SK-N-SH treated with all-trans-retinoic acid at 6 μM for 48 hours (cell line): ENCODE results near the gene TUFT1.

Experiments
- ATAC-seq: fragments of 200-7000 bp; cut with Tn5 transposase; 3 replicates; pipeline ENCODE4 v1.9.1; 2020; ENCODE audit warnings: mild to moderate bottlenecking, moderate library complexity
- ARNTL ChIP-seq: fragments of 450-650 bp; formaldehyde crosslinking; IDR thresholded peaks from 2 replicates; pipeline ENCODE4 v1.5.0; 2020; ENCODE audit warnings: low read depth, mild to moderate bottlenecking, moderate library complexity, borderline replicate concordance
- BACH2 ChIP-seq: fragments of 250-450 bp; sonication (Bioruptor Pico); IDR thresholded peaks from 2 replicates; pipeline ENCODE4 v1.9.0; 2021; ENCODE audit warnings: mild to moderate bottlenecking, borderline replicate concordance
- CREB5 ChIP-seq: fragments of 250-450 bp; sonication (Bioruptor Pico); IDR thresholded peaks from 2 replicates; pipeline ENCODE4 v1.5.1; 2020; ENCODE audit warnings: low read depth, mild to moderate bottlenecking, moderate library complexity
- CSDC2 ChIP-seq: fragments of 250-450 bp; sonication (Bioruptor Pico); IDR thresholded peaks from 2 replicates; pipeline ENCODE4 v1.5.0; 2020; ENCODE audit warnings: mild to moderate bottlenecking, moderate library complexity
- ESRRG ChIP-seq: fragments of 250-450 bp; sonication (Bioruptor Pico); IDR thresholded peaks from 2 replicates; pipeline ENCODE4 v1.6.1; 2021; ENCODE audit warnings: mild to moderate bottlenecking
- GLIS3 ChIP-seq: fragments of 250-450 bp; sonication (Bioruptor Pico); IDR thresholded peaks from 2 replicates; pipeline ENCODE4 v1.5.0; 2020; ENCODE audit warnings: mild to moderate bottlenecking, moderate library complexity
- ISL1 ChIP-seq: fragments of 250-450 bp; sonication (Bioruptor Pico); IDR thresholded peaks from 2 replicates; pipeline ENCODE4 v2.1.2; 2022; ENCODE audit warnings: mild to moderate bottlenecking, moderate library complexity
- OSR1 ChIP-seq: fragments of 250-450 bp; sonication (Bioruptor Pico); IDR thresholded peaks from 2 replicates; pipeline ENCODE4 v1.8.0; 2022; ENCODE audit warnings: moderate library complexity, mild to moderate bottlenecking, inconsistent platforms
- PATZ1 ChIP-seq: fragments of 250-450 bp; sonication (Bioruptor Pico); IDR thresholded peaks from 2 replicates; pipeline ENCODE4 v1.8.0; 2020; ENCODE audit warnings: mild to moderate bottlenecking, moderate library complexity, borderline replicate concordance
- POU6F1 ChIP-seq: fragments of 250-450 bp; sonication (Bioruptor Pico); IDR thresholded peaks from 2 replicates; pipeline ENCODE4 v1.8.0; 2021; ENCODE audit warnings: low read depth, mild to moderate bottlenecking, moderate library complexity, borderline replicate concordance
- RARB ChIP-seq: fragments of 250-450 bp; sonication (Bioruptor Pico); IDR thresholded peaks from 2 replicates; pipeline ENCODE4 v1.8.0; 2021; ENCODE audit warnings: mild to moderate bottlenecking, moderate library complexity
- SNAI2 ChIP-seq: fragments of 250-450 bp; sonication (Bioruptor Pico); IDR thresholded peaks from 2 replicates; pipeline ENCODE4 v1.5.0; 2020; ENCODE audit warnings: mild to moderate bottlenecking, moderate library complexity
- TOX ChIP-seq: fragments of 250-450 bp; sonication (Bioruptor Pico); IDR thresholded peaks from 2 replicates; pipeline ENCODE4 v1.8.0; 2021; ENCODE audit warnings: mild to moderate bottlenecking, moderate library complexity, borderline replicate concordance
- TSHZ2 ChIP-seq: fragments of 250-450 bp; sonication (Bioruptor Pico); IDR thresholded peaks from 2 replicates; pipeline ENCODE4 v1.5.0; 2020; ENCODE audit warnings: mild to moderate bottlenecking, moderate library complexity
- ZC3H10 ChIP-seq: fragments of 250-450 bp; sonication (Bioruptor Pico); IDR thresholded peaks from 2 replicates; pipeline ENCODE4 v1.5.1; 2021; ENCODE audit warnings: mild to moderate bottlenecking, moderate library complexity
- ZFP30 ChIP-seq: fragments of 450-650 bp; formaldehyde crosslinking; IDR thresholded peaks from 2 replicates; pipeline ENCODE4 v1.5.0; 2022; ENCODE audit warnings: mild to moderate bottlenecking, moderate library complexity
- ZNF565 ChIP-seq: fragments of 450-650 bp; formaldehyde crosslinking; conservative IDR thresholded peaks from 2 replicates; pipeline ENCODE4 v1.5.0; 2020; ENCODE audit warnings: low read depth, mild to moderate bottlenecking, moderate library complexity
- ZNF70 ChIP-seq: fragments of 450-650 bp; formaldehyde crosslinking; IDR thresholded peaks from 2 replicates; pipeline ENCODE4 v1.5.0; 2020; ENCODE audit warnings: mild to moderate bottlenecking, moderate library complexity
- ZNF8 ChIP-seq: fragments of 450-650 bp; formaldehyde crosslinking; IDR thresholded peaks from 2 replicates; pipeline ENCODE4 v1.5.0; 2020; ENCODE audit warnings: mild to moderate bottlenecking, moderate library complexity

The TUFT1 gene

GRCh38 chr1:151523326-151523725 lies 16.8 kb upstream of the TUFT1 start:
- no peak for TF ChIP-seq ESRRG
- no peak for TF ChIP-seq BACH2 (CRISPR knock-in tag)
- TF ChIP-seq ZNF70 (CRISPR knock-in tag) = no peak
- no peak for TF ChIP-seq ISL1
- TF ChIP-seq SNAI2 = no peak
- no peak for TF ChIP-seq ZFP30 (CRISPR knock-in tag)
- no peak for TF ChIP-seq OSR1 (CRISPR knock-in tag)
- TF ChIP-seq PATZ1 (CRISPR knock-in tag) = no peak
- no peak for TF ChIP-seq ZNF8 (CRISPR knock-in tag)
- TF ChIP-seq TOX (CRISPR knock-in tag) = no peak
- TF ChIP-seq RARB (CRISPR knock-in tag) = no peak
- TF ChIP-seq GLIS3 (CRISPR knock-in tag) = no peak
- TF ChIP-seq TSHZ2 (CRISPR knock-in tag) = no peak
- TF ChIP-seq CSDC2 (CRISPR knock-in tag) = no peak
- no peak for TF ChIP-seq ZNF565 (CRISPR knock-in tag)
- TF ChIP-seq, all 23 proteins: peak for 0
- ATAC-seq = no peak

GRCh38 chr1:151524736-151525135 lies 15.4 kb upstream of the TUFT1 start:
- TF ChIP-seq POU6F1 (CRISPR knock-in tag) (no peak), ZC3H10 (CRISPR knock-in tag) (no peak), CREB5 (no peak), GLIS3 (CRISPR knock-in tag) (no peak), ARNTL (no peak), TOX (CRISPR knock-in tag) (no peak), ESRRG (no peak), CSDC2 (CRISPR knock-in tag) (no peak), TSHZ2 (CRISPR knock-in tag) (no peak), ZNF565 (CRISPR knock-in tag) (no peak), BACH2 (CRISPR knock-in tag) (no peak)
- ATAC-seq = no peak
